Ishikawa (cell line): Measurements from ENCODE around the gene PLEKHH1.

Source experiments
- CEBPB ChIP-seq: IDR thresholded peaks from 2 replicates; pipeline ENCODE4 v1.6.1; 2012
- EP300 ChIP-seq: IDR thresholded peaks from 2 replicates; pipeline ENCODE4 v1.6.1; 2012; ENCODE audit warnings: borderline replicate concordance
- FOXM1 ChIP-seq: IDR thresholded peaks from 2 replicates; pipeline ENCODE4 v1.6.1; 2012; ENCODE audit warnings: low read depth, borderline replicate concordance
- NFIC ChIP-seq: IDR thresholded peaks from 2 replicates; pipeline ENCODE4 v1.6.1; 2012
- RAD21 ChIP-seq: IDR thresholded peaks from 2 replicates; pipeline ENCODE4 v1.6.1; 2012; ENCODE audit warnings: low read depth
- TEAD4 ChIP-seq: IDR thresholded peaks from 2 replicates; pipeline ENCODE4 v1.6.1; 2012
- TF ChIP-seq, protein P1 (sequence below): IDR thresholded peaks from 2 replicates; pipeline ENCODE4 v1.6.1; 2012
- TF ChIP-seq, protein P2 (sequence below): IDR thresholded peaks from 2 replicates; pipeline ENCODE4 v1.6.1; 2012; ENCODE audit warnings: low read depth, mild to moderate bottlenecking
- TF ChIP-seq, protein P3 (sequence below): IDR thresholded peaks from 2 replicates; pipeline ENCODE4 v1.6.1; 2012

DNA sequence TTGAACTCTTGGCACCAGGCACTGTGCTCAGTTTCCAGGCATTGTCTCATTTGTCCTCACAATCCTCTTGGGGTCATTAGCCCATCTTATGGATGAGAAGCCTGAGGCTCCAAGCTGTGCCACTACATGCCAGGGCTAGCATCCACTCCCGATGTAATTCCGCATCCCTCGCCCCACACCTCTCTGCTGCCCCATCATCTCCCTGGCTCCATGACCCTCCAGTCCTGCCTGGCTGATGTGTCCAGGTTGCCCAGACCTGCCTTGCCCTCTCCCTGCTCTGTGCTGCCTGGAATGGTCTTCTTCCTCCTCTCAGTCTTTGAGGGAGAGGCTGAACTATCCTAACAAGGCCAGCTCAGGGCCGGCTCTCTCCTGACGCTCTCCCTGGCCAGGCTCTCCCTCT lies 39.5 kb downstream of the PLEKHH1 start:
- TF ChIP-seq, protein P1, sequence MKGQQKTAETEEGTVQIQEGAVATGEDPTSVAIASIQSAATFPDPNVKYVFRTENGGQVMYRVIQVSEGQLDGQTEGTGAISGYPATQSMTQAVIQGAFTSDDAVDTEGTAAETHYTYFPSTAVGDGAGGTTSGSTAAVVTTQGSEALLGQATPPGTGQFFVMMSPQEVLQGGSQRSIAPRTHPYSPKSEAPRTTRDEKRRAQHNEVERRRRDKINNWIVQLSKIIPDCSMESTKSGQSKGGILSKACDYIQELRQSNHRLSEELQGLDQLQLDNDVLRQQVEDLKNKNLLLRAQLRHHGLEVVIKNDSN, result no peak
- TF ChIP-seq EP300 (no peak), CEBPB (no peak), FOXM1 (no peak), RAD21 (no peak), TEAD4 (no peak), NFIC (no peak)
- TF ChIP-seq, protein P2, sequence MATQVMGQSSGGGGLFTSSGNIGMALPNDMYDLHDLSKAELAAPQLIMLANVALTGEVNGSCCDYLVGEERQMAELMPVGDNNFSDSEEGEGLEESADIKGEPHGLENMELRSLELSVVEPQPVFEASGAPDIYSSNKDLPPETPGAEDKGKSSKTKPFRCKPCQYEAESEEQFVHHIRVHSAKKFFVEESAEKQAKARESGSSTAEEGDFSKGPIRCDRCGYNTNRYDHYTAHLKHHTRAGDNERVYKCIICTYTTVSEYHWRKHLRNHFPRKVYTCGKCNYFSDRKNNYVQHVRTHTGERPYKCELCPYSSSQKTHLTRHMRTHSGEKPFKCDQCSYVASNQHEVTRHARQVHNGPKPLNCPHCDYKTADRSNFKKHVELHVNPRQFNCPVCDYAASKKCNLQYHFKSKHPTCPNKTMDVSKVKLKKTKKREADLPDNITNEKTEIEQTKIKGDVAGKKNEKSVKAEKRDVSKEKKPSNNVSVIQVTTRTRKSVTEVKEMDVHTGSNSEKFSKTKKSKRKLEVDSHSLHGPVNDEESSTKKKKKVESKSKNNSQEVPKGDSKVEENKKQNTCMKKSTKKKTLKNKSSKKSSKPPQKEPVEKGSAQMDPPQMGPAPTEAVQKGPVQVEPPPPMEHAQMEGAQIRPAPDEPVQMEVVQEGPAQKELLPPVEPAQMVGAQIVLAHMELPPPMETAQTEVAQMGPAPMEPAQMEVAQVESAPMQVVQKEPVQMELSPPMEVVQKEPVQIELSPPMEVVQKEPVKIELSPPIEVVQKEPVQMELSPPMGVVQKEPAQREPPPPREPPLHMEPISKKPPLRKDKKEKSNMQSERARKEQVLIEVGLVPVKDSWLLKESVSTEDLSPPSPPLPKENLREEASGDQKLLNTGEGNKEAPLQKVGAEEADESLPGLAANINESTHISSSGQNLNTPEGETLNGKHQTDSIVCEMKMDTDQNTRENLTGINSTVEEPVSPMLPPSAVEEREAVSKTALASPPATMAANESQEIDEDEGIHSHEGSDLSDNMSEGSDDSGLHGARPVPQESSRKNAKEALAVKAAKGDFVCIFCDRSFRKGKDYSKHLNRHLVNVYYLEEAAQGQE, result no peak
- TF ChIP-seq, protein P3, sequence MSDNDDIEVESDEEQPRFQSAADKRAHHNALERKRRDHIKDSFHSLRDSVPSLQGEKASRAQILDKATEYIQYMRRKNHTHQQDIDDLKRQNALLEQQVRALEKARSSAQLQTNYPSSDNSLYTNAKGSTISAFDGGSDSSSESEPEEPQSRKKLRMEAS, result no peak
